ENCODE data around the gene CNNM2. TPM values are rescaled to one million over a fixed set of nuclear protein-coding genes. Genes with fewer than 3 reads are reported as not detected.

Gene CNNM2
- polyA plus RNA-seq, 4 donors = 9.7 to 13.1 (median 10.0) TPM

DNA sequence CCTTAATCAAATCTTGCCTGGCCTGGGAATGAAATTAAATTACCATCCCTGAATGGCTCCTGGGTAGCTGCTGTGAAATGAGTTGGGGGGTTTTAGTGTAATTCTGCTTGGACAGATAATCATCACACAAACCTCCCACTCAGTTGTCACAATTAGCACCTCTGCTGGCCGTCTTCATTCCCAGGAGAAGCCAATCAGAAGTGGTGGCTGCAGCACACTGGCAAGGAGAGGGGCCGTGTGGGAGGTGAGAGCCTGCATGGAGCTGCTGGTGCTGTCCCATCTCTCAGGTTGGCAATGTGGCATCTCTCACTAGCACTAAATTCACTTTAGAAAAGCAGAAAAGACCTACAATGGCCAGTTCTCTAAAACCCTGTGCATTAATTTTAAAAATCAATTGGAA lies 182.5 kb downstream of the CNNM2 start:
- DNase-seq (ENCODE audit: low read depth in 4 of 4, low spot score in 2 of 4) = no peak

GRCh38 chr10:103102195-103102594 lies 184.1 kb downstream of the CNNM2 start:
- no peak for DNase-seq (ENCODE audit: low read depth in 4 of 4, low spot score in 2 of 4)

- no peak for DNase-seq (ENCODE audit: low read depth in 4 of 4, low spot score in 2 of 4)
Observed at GRCh38 chr10:103103989-103104388, 185.9 kb downstream of the CNNM2 start.

DNA sequence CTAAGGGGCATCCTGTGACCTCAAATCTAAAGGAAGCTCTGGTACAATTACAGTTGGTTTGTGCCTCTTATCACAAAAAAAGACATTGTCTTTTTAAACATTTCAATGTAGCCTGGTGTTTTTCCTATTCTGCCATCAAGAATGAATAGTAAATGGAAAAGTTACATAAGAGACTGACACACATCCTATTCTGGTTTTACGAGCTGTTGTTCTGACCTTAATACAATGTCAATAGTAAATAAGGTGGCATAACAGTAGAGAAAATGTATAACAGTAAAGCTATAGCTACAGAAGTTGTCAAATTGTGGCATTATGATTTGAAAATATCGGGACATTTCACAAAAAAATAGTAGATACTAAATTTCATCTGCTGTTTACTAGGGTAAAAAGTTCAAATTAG lies 186.6 kb downstream of the CNNM2 start:
- no peak for DNase-seq (ENCODE audit: low read depth in 4 of 4, low spot score in 2 of 4)

GRCh38 chr10:103105462-103105861 lies 187.4 kb downstream of the CNNM2 start:
- DNase-seq (ENCODE audit: low read depth in 4 of 4, low spot score in 2 of 4) = no peak

DNA sequence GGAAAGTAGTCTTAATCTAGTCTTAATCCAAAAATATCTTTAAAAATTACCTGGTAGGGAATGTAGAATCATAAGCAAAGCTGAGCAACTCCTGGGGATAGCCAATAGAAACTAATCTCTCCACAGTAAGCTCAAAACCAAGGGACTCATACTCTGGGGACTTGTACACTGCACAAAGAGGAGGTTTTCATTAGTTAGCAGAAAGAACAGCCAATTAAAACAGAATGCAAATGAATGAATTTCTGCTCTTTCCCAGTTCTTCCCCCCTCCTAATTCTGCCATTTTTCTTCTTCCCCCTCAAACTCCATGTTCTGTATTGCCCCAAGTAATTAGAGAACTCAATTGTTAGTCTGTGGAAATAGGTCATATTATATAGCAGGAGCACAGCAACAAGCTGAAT lies 188.4 kb downstream of the CNNM2 start:
- DNase-seq (ENCODE audit: low read depth in 4 of 4, low spot score in 2 of 4) = no peak

DNA sequence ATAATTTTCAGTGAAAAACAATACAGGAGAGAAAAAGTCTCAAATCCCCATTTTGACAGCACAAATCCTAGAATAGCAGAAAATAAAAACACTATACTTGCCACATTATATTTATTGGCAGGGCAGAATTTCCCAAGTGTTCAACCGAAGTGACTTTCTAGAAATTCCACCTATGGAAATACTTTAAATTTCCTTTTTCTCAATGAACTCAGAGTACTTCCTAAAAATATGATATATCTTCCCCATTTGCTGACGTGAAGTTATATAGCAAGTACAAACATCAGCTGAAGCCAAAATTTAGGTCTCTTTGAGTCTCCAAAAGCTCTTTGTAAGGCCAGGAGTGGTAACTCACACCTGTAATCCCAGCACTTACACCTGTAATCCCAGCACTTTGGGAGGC lies 191.7 kb downstream of the CNNM2 start:
- no peak for DNase-seq (ENCODE audit: low read depth in 4 of 4, low spot score in 2 of 4)

- no peak for DNase-seq (ENCODE audit: low read depth in 4 of 4, low spot score in 2 of 4)
Observed at GRCh38 chr10:103110407-103110806, 192.3 kb downstream of the CNNM2 start.

- DNase-seq (ENCODE audit: low read depth in 4 of 4, low spot score in 2 of 4) = peak in 3 of 4 donors; percentile 27 to 55 (median 38)
Observed at GRCh38 chr10:103111031-103111917, 193.2 kb downstream of the CNNM2 start.

GRCh38 chr10:103111918-103112877 lies 194.1 kb downstream of the CNNM2 start:
- DNase-seq (ENCODE audit: low read depth in 4 of 4, low spot score in 2 of 4) = no peak

GRCh38 chr10:103114876-103115275 lies 196.8 kb downstream of the CNNM2 start:
- no peak for DNase-seq (ENCODE audit: low read depth in 4 of 4, low spot score in 2 of 4)

GRCh38 chr10:103117247-103117646 lies 199.2 kb downstream of the CNNM2 start:
- DNase-seq (ENCODE audit: low read depth in 4 of 4, low spot score in 2 of 4) = no peak

GRCh38 chr10:103120546-103120945 lies 202.5 kb downstream of the CNNM2 start:
- DNase-seq (ENCODE audit: low read depth in 4 of 4, low spot score in 2 of 4) = no peak

DNA sequence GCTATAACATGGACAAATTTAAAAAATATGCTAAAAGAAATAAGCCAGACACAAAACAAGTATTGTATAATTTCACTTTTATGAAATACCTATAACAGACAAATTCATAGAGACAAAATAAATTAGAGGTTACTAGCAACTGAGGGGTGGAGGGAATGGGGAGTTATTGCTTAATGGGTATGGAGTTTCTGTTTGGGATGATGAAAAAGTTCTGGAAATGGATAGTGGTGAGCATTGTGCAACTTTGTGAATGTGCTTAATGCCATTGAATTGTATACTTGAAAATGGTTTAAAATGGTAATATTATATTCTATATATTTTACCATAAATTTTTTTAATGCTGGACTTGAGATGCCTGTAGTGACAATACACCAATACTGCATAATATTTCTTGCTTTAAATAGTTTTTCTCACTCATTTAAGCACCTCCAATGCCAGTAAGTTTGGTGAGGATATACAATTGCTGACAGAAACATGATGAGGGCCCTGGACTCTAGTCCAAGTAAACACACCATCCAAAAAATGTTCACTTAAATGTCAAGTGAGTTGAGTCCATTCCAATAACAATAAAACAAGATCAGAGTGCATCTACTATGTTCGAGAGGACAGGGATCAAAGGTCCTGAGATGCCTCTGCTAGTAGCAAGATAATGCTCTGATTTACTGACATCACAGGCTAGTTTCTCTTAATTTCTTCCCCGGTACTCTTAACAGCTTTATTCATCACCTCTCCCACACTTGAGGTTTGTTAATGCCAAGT lies 203.1 kb downstream of the CNNM2 start:
- no peak for DNase-seq (ENCODE audit: low read depth in 4 of 4, low spot score in 2 of 4)

- DNase-seq (ENCODE audit: low read depth in 4 of 4, low spot score in 2 of 4) = no peak
Observed at GRCh38 chr10:103123282-103124024, 205.4 kb downstream of the CNNM2 start.

DNA sequence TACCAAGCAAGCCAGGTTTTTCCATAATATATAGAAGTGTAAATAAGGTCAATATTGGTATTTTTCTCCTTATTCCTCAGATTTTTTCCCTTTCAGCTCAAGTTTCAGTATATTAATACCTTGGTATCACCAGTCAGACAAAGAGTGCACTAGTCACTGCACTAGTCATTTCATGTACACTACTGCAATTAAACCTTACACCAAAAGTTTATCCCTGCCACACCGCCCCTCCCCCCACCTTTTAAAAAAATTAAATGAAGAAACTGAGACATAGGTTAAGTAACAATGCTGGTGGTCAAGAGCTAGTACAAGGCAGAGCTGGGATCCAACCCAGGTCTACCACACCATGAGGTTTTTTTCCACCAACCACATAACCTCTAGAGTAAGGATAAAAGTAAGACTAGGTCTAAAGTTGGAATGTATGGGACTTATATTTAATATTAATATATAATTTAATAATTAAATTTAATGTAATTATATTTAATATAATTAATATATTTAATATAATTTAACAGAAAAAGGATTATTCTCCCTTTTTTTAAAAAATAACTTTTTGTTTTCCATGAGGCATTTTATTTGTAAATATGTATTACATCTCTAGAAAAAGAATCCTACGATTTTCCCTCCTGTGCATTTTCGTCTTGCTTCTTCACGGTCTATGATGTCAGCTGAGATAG lies 206.5 kb downstream of the CNNM2 start:
- DNase-seq (ENCODE audit: low read depth in 4 of 4, low spot score in 2 of 4) = no peak

GRCh38 chr10:103125323-103126267 lies 207.5 kb downstream of the CNNM2 start:
- DNase-seq (ENCODE audit: low read depth in 4 of 4, low spot score in 2 of 4) = no peak

DNA sequence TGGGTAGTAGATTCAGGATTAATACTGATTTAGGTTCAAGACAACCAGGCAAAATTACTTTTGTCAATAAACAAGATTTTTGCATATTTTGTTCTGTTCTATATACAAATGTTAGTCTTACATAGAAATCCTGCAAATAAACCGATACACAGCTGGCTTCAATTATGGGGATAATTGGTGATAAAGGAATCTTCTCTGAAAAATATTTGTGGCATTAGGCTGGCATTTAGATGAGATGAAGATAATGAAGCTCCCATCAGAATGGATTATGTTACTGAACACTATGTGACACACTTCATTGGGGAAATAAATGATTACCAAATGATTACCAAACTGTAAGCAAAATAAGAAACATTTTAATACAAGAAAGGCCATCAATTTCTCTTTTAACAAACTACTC lies 209.1 kb downstream of the CNNM2 start:
- no peak for DNase-seq (ENCODE audit: low read depth in 4 of 4, low spot score in 2 of 4)

All from left renal cortex interstitium (tissue), 4 donors.